HG03095 (cell line): ENCODE measurements around the gene PLA2G15.

Source experiments
- ATAC-seq: cut with Tn5 transposase; IDR thresholded peaks from one replicate; pipeline ENCODE4 v1.9.1; 2021; ENCODE audit warnings: moderate library complexity; ENCODE audit not compliant: unreplicated experiment

The PLA2G15 gene

GRCh38 chr16:68296291-68296690 lies 51.1 kb downstream of the PLA2G15 start:
- ATAC-seq = no peak

- no peak for ATAC-seq
Observed at GRCh38 chr16:68296693-68297092, 51.5 kb downstream of the PLA2G15 start.

GRCh38 chr16:68297908-68298307 lies 52.7 kb downstream of the PLA2G15 start:
- ATAC-seq = no peak

- ATAC-seq = no peak
Observed at GRCh38 chr16:68298312-68298711, 53.1 kb downstream of the PLA2G15 start.

GRCh38 chr16:68298907-68299561 lies 53.9 kb downstream of the PLA2G15 start:
- ATAC-seq = no peak

GRCh38 chr16:68299571-68300453 lies 54.6 kb downstream of the PLA2G15 start:
- no peak for ATAC-seq

- no peak for ATAC-seq
Observed at GRCh38 chr16:68300734-68301459, 55.7 kb downstream of the PLA2G15 start.

GRCh38 chr16:68306633-68307032 lies 61.5 kb downstream of the PLA2G15 start:
- ATAC-seq = no peak

GRCh38 chr16:68309799-68310198 lies 64.6 kb downstream of the PLA2G15 start:
- no peak for ATAC-seq

GRCh38 chr16:68310437-68310773 lies 65.2 kb downstream of the PLA2G15 start:
- peak; percentile 25 for ATAC-seq
